Memory B cell (primary cell): ENCODE data around the gene TBC1D10B.
"Not testable (repeated sequence)": the region's sequence is repeated elsewhere in the genome, so short reads cannot be mapped to it uniquely, and the experiment has no call there.

Experiments
- ATAC-seq: fragments of 150-1000 bp; cut with Tn5 transposase; 2 replicates; pipeline ENCODE4 v1.10.0; 2021; ENCODE audit warnings: low read depth, mild to moderate bottlenecking, moderate library complexity
- DNase-seq, 2 donors: peaks; one replicate each; pipeline ENCODE4 v3.0.0; 2022; ENCODE audit warnings: low spot score in 2 of 2
- H3K27ac Mint-ChIP-seq: one replicate; pipeline ENCODE4 v1.8.0; 2022; ENCODE audit warnings: mild to moderate bottlenecking, moderate library complexity, mixed read lengths
- H3K27me3 Mint-ChIP-seq: one replicate; pipeline ENCODE4 v1.8.0; 2022; ENCODE audit warnings: mixed read lengths
- H3K36me3 Mint-ChIP-seq: one replicate; pipeline ENCODE4 v1.8.0; 2022; ENCODE audit warnings: mild to moderate bottlenecking, mixed read lengths
- H3K4me1 Mint-ChIP-seq: one replicate; pipeline ENCODE4 v1.8.0; 2022; ENCODE audit warnings: mixed read lengths
- H3K4me3 Mint-ChIP-seq: one replicate; pipeline ENCODE4 v1.8.0; 2022; ENCODE audit warnings: mild to moderate bottlenecking, moderate library complexity, mixed read lengths
- H3K9me3 Mint-ChIP-seq: one replicate; pipeline ENCODE4 v1.8.0; 2022; ENCODE audit warnings: mixed read lengths

Gene TBC1D10B

GRCh38 chr16:30349675-30350074, 20.6 kb downstream of the TBC1D10B start:
- H3K9me3 Mint-ChIP-seq: no peaks in the 10 kb centered on the region
- H3K4me1 Mint-ChIP-seq: peaks cover 32% of the 10 kb centered on the region
- DNase-seq (no peak), ATAC-seq (peak; percentile 49)
- H3K27me3 Mint-ChIP-seq: no peaks in the 10 kb centered on the region
- peaks cover 18% of the 10 kb centered on the region for H3K36me3 Mint-ChIP-seq
- H3K4me3 Mint-ChIP-seq: peak overlapping the region; percentile 64
- H3K27ac Mint-ChIP-seq: peak overlapping the region; percentile 64

GRCh38 chr16:30348929-30349328, 21.4 kb downstream of the TBC1D10B start:
- no peaks in the 10 kb centered on the region for H3K27me3 Mint-ChIP-seq
- H3K27ac Mint-ChIP-seq: peak overlapping the region; percentile 64
- peaks cover 18% of the 10 kb centered on the region for H3K36me3 Mint-ChIP-seq
- peaks cover 27% of the 10 kb centered on the region for H3K4me1 Mint-ChIP-seq
- no peaks in the 10 kb centered on the region for H3K9me3 Mint-ChIP-seq
- ATAC-seq (no peak), DNase-seq (no peak)
- H3K4me3 Mint-ChIP-seq: no peak overlapping the region

GRCh38 chr16:30348113-30348512, 22.2 kb downstream of the TBC1D10B start:
- Mint-ChIP-seq H3K4me3 (no peak overlapping the region), H3K9me3 (no peaks in the 10 kb centered on the region), H3K36me3 (peaks cover 15% of the 10 kb centered on the region), H3K27me3 (no peaks in the 10 kb centered on the region), H3K4me1 (peaks cover 27% of the 10 kb centered on the region), H3K27ac (no peak overlapping the region)
- ATAC-seq (no peak), DNase-seq (no peak)

- peaks cover 8% of the 10 kb centered on the region for H3K36me3 Mint-ChIP-seq
- no peak overlapping the region for H3K4me3 Mint-ChIP-seq
- DNase-seq: no peak
- no peaks in the 10 kb centered on the region for H3K9me3 Mint-ChIP-seq
- no peak overlapping the region for H3K27ac Mint-ChIP-seq
- no peaks in the 10 kb centered on the region for H3K27me3 Mint-ChIP-seq
- ATAC-seq: no peak
- peaks cover 22% of the 10 kb centered on the region for H3K4me1 Mint-ChIP-seq
Observed at GRCh38 chr16:30346286-30346685, 24.0 kb downstream of the TBC1D10B start.

GRCh38 chr16:30343491-30343820, 26.8 kb downstream of the TBC1D10B start:
- not testable (repeated sequence) for H3K27me3 Mint-ChIP-seq, H3K4me1 Mint-ChIP-seq, ATAC-seq, H3K4me3 Mint-ChIP-seq, H3K9me3 Mint-ChIP-seq, H3K27ac Mint-ChIP-seq, DNase-seq, H3K36me3 Mint-ChIP-seq

- H3K9me3 Mint-ChIP-seq: no peaks in the 10 kb centered on the region
- no peaks in the 10 kb centered on the region for H3K36me3 Mint-ChIP-seq
- no peaks in the 10 kb centered on the region for H3K27me3 Mint-ChIP-seq
- ATAC-seq: no peak
- H3K4me1 Mint-ChIP-seq: no peaks in the 10 kb centered on the region
- H3K4me3 Mint-ChIP-seq: no peak overlapping the region
- no peak for DNase-seq
- no peak overlapping the region for H3K27ac Mint-ChIP-seq
Observed at GRCh38 chr16:30342751-30343490, 27.4 kb downstream of the TBC1D10B start.

- DNase-seq, H3K4me3 Mint-ChIP-seq, H3K36me3 Mint-ChIP-seq, H3K9me3 Mint-ChIP-seq, H3K4me1 Mint-ChIP-seq, ATAC-seq, H3K27ac Mint-ChIP-seq, H3K27me3 Mint-ChIP-seq: not testable (repeated sequence)
Observed at GRCh38 chr16:30341971-30342370, 28.3 kb downstream of the TBC1D10B start.

- no peaks in the 10 kb centered on the region for H3K9me3 Mint-ChIP-seq
- H3K27ac Mint-ChIP-seq: no peak overlapping the region
- peaks cover 12% of the 10 kb centered on the region for H3K4me1 Mint-ChIP-seq
- DNase-seq (no peak), ATAC-seq (no peak)
- H3K36me3 Mint-ChIP-seq: no peaks in the 10 kb centered on the region
- no peak overlapping the region for H3K4me3 Mint-ChIP-seq
- H3K27me3 Mint-ChIP-seq: no peaks in the 10 kb centered on the region
Observed at GRCh38 chr16:30340621-30341020, 29.7 kb downstream of the TBC1D10B start.

- not testable (repeated sequence) for H3K27me3 Mint-ChIP-seq, DNase-seq, H3K9me3 Mint-ChIP-seq, H3K36me3 Mint-ChIP-seq, H3K27ac Mint-ChIP-seq, H3K4me3 Mint-ChIP-seq, ATAC-seq
- H3K4me1 Mint-ChIP-seq: peaks cover 17% of the 10 kb centered on the region
Observed at GRCh38 chr16:30338715-30339114, 31.6 kb downstream of the TBC1D10B start.

GRCh38 chr16:30337964-30338357, 32.3 kb downstream of the TBC1D10B start:
- not testable (repeated sequence) for H3K36me3 Mint-ChIP-seq, H3K27me3 Mint-ChIP-seq, ATAC-seq, H3K9me3 Mint-ChIP-seq, H3K4me3 Mint-ChIP-seq, DNase-seq
- Mint-ChIP-seq H3K4me1 (peaks cover 17% of the 10 kb centered on the region), H3K27ac (peak overlapping the region; percentile 91)

GRCh38 chr16:30335598-30336474, 34.5 kb downstream of the TBC1D10B start:
- no peaks in the 10 kb centered on the region for H3K36me3 Mint-ChIP-seq
- peak overlapping the region; percentile 97 for H3K4me3 Mint-ChIP-seq
- peak overlapping the region; percentile 87 for H3K27ac Mint-ChIP-seq
- peak; percentile 28 for ATAC-seq
- no peaks in the 10 kb centered on the region for H3K9me3 Mint-ChIP-seq
- no peak for DNase-seq
- H3K27me3 Mint-ChIP-seq: no peaks in the 10 kb centered on the region
- H3K4me1 Mint-ChIP-seq: peaks cover 22% of the 10 kb centered on the region

- H3K27me3 Mint-ChIP-seq, H3K9me3 Mint-ChIP-seq, H3K36me3 Mint-ChIP-seq: not testable (repeated sequence)
- DNase-seq: peak; percentile 79 to 87
- Mint-ChIP-seq H3K4me1 (peaks cover 25% of the 10 kb centered on the region), H3K27ac (peak overlapping the region; percentile 87), H3K4me3 (peak overlapping the region; percentile 97)
- peak; percentile 71 for ATAC-seq
Observed at GRCh38 chr16:30335028-30335597, 35.2 kb downstream of the TBC1D10B start.

GRCh38 chr16:30334473-30334989, 35.8 kb downstream of the TBC1D10B start:
- DNase-seq (peak; percentile 79), ATAC-seq (peak; percentile 83)
- not testable (repeated sequence) for H3K27me3 Mint-ChIP-seq, H3K9me3 Mint-ChIP-seq, H3K36me3 Mint-ChIP-seq
- H3K4me3 Mint-ChIP-seq: peak overlapping the region; percentile 97
- H3K27ac Mint-ChIP-seq: peak overlapping the region; percentile 87
- peaks cover 25% of the 10 kb centered on the region for H3K4me1 Mint-ChIP-seq

GRCh38 chr16:30324220-30324619, 46.1 kb downstream of the TBC1D10B start:
- not testable (repeated sequence) for H3K36me3 Mint-ChIP-seq, H3K9me3 Mint-ChIP-seq, H3K27ac Mint-ChIP-seq, H3K27me3 Mint-ChIP-seq, H3K4me3 Mint-ChIP-seq, DNase-seq, ATAC-seq
- peaks cover 19% of the 10 kb centered on the region for H3K4me1 Mint-ChIP-seq
